Mesodermal cell (in vitro differentiated cells): ENCODE measurements around the gene CDC14B.

Experiments
- H3K27ac ChIP-seq: 2 replicates; pipeline ENCODE4 v1.7.0; 2013; ENCODE audit warnings: mild to moderate bottlenecking, low read depth, low read length, moderate library complexity; ENCODE audit not compliant: severe bottlenecking
- H3K36me3 ChIP-seq: 2 replicates; pipeline ENCODE4 v1.7.1; 2013; ENCODE audit warnings: mild to moderate bottlenecking, low read length, moderate library complexity; ENCODE audit not compliant: control insufficient read depth, insufficient read depth
- H3K4me1 ChIP-seq: one replicate; pipeline ENCODE4 v1.7.1; 2013; ENCODE audit warnings: mild to moderate bottlenecking, low read length; ENCODE audit not compliant: insufficient read depth, control insufficient read depth, poor library complexity, severe bottlenecking
- H3K4me3 ChIP-seq: 2 replicates; pipeline ENCODE4 v1.7.0; 2013; ENCODE audit warnings: low read length, control low read depth, mild to moderate bottlenecking; ENCODE audit not compliant: insufficient read depth, poor library complexity, severe bottlenecking; ENCODE audit errors: extremely low read depth
- H3K9me3 ChIP-seq: 2 replicates; pipeline ENCODE4 v1.7.1; 2013; ENCODE audit warnings: mild to moderate bottlenecking, low read length, moderate library complexity; ENCODE audit not compliant: control insufficient read depth
- WGBS, 2 experiments: methylation state at CpG; one replicate each; pipeline ENCODE4 v1.1.5; 2013; ENCODE audit warnings: missing lambda C conversion rate in 2 of 2; ENCODE audit not compliant: insufficient coverage in 2 of 2; 5-methylcytosine and 5-hydroxymethylcytosine counted together

Gene CDC14B

DNA sequence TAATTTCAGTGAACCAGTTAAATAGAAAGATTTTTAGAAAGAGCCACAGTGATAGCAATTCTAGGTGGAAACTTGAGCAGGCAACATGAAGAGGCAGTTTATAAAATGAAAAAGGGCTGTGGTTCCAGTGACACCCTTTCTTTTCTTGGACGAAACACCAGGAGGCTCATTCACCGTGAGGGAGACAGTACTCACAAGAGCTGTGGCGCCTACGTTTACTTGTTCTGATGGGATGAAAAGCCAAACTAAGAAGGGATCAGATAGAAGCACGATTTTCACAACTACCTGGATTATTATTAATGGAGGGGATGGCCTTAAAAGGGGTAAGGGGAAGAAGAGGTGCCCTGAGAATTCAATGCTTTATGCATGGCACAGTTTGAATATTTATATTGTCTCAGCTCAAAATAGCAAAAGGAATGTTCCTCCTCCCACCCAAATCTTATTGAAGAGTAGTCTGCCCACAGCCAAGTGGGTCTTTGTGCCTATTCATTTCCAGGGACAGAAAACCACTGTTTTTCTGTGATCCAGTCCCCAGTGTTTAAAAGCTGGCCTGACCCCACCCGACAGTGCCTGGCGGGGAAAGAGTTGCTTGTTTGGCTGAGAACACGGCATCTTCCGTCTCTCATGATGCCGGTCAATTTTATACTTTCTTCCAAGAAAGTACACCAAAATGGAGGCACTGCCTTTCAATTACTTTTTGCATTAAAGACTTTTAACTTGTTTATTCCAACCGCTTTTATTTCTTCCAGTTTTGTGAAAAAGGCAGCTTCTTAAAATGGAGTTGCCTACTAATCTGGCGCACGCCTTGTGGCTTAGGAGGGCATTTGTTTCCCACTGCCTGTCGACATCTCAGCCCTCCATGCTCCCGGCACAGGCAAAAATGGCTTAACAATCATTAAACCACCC, 117.8 kb downstream of the CDC14B start:
- no peak overlapping the region for H3K4me3 ChIP-seq
- 93 to 96% methylated on average over 8 to 11 of the region's 15 CpGs for WGBS, 2 experiments

DNA sequence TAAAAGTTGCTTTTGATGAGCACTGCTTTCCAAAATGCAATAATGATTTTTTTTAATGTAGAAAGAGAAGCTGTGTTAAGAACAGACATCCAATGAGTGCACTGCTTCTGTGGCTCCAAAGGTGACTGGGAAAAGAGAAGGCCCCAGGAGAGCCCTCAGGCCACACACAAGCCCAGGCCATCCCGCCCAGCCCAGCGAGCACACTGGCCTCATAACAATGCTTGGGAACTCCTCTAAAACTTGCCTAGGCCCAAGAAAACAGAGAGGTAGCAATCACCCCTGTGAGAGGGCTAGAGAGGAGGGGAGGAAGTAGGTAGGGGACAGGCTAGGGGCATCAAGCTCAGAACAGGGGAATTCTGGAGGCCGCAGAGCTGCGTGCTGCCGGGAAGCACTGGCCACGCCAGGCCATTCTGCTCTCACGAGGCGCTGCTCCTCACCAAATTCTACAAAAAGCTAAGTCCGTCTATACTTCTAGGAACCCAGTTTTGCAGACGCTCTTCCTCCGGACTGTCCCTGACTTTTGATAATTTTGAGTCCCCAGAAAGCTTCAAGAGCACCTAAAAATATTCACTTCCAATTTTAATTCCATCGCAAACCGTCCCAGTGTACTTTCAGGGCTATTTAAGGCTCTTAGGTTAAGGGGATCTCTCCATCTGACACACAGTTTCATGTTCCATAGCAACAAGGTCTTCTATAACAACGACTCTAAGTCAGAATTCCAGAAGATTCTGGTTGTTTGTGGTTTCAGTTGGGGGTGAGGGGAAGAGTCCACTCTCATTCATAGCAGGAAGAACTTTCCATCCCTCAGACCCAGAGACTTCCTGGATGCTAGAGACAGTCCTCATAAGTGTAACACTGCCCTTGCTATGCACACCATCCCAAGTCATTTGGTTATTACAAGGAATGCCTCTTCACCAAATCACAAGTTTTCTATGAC, 118.7 kb downstream of the CDC14B start:
- Histone ChIP-seq H3K27ac (no peak overlapping the region), H3K9me3 (no peaks in the 10 kb centered on the region), H3K4me1 (peaks cover 7% of the 10 kb centered on the region), H3K36me3 (peaks cover 8% of the 10 kb centered on the region), H3K4me3 (no peak overlapping the region)
- WGBS, 2 experiments = 92 to 98% methylated on average over 8 to 10 of the region's 14 CpGs

More for the DNA sequence above, 117.8 kb downstream of the CDC14B start:
- H3K27ac ChIP-seq = no peak overlapping the region
- no peaks in the 10 kb centered on the region for H3K9me3 ChIP-seq
- peaks cover 13% of the 10 kb centered on the region for H3K36me3 ChIP-seq
- H3K4me1 ChIP-seq = peaks cover 7% of the 10 kb centered on the region

DNA sequence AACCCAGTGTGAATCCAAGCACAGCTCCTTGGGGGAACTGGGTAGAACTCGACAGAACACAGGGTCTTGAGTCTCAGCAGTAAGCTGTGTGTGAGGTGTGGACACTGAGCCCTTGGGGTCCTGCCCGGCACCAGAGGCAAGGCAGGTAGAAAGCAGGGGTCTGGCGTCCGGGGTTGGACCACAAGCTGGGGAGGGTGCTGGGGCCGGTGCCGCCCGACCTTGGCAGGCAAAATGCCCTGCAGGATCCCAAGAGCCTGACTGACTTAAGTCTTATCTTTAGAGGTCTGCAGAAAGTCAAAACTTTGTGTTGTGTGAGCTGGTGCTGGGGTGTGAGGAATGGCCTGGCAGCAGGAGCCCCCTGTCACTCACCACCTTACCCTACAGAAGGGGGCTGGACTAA, 120.4 kb downstream of the CDC14B start:
- Histone ChIP-seq H3K4me1 (peaks cover 7% of the 10 kb centered on the region), H3K9me3 (no peaks in the 10 kb centered on the region), H3K36me3 (peaks cover 16% of the 10 kb centered on the region), H3K4me3 (no peak overlapping the region), H3K27ac (no peak overlapping the region)
- WGBS, 2 experiments = 89 to 99% methylated on average over 2 to 7 of the region's 7 CpGs

DNA sequence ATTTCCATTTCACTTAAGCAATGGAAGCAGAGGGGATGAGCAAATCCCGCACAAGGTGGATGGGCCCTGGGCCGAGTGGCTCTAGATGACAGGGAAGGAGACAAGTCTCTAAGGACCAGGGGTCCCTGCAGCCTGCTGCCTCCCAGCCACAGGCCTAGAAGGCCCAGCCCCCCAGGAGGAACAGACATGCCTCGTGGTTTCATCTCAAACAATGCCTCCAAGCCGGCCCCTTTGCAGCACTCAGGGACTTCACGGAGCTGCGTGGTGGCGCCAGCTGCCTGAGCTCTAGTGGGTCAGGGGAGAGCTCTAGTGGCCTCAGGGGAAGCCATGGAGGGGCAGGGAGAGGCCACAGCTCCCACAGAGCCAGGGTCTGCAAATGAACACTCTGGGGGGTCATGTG, 120.8 kb downstream of the CDC14B start:
- Histone ChIP-seq H3K4me1 (peaks cover 7% of the 10 kb centered on the region), H3K27ac (no peak overlapping the region), H3K9me3 (no peaks in the 10 kb centered on the region), H3K4me3 (no peak overlapping the region), H3K36me3 (peaks cover 17% of the 10 kb centered on the region)
- WGBS, 2 experiments = 71 to 79% methylated on average over 5 to 7 of the region's 7 CpGs

DNA sequence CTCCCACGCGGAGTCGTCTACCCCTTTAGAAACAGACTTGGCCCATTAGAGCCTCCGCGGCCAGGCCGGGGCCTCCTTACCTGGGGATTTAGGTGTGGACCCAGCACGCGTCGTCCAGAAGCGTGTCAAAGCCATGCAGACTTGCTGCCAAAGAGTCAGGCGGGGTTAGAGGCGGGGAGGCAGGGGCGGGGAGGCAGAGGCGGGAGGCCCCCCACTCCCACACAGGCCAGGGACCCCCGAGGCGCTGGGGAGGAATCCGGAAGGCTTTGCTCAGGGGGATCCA, 122.6 kb downstream of the CDC14B start:
- H3K4me3 ChIP-seq = no peak overlapping the region
- 93 to 100% methylated on average over 12 of the region's 17 CpGs for WGBS, 2 experiments

DNA sequence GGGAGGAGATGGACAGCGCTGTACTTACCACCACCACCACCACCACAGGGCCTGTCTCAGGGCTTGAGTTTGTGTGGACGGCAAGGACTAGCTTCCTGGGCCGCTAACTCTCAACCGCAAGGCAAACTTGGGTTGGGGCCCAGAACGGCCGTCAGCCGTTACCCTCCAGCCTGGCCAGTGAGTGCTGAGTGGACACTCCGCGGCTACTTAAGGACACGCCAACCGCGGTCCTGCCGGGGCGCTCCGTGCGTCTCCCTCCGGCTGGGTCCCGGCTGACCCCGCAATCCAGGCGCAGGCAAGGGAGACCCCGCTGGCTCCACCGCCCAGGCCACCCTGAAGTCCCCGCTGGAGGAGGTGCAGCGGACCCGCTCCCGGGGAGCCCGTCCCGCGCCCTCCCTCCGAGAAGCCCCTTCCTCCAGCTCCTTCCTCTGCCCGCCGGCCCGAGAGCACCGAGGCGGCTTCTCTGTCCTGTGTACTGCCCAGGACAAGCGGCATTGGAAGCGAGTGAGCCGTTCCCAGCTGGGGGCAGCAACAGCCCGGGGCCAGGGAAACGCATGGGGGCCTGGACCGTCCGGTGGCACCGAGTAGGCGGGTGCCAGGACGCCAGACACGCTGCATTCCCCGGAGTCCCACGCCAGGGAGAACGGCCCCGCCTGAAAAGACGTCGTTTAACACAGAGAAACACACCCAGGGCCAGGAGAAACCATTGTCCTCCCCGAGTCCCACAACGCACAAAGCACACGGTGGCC, 123.1 kb downstream of the CDC14B start:
- H3K36me3 ChIP-seq = peaks cover 35% of the 10 kb centered on the region
- peaks cover 11% of the 10 kb centered on the region for H3K4me1 ChIP-seq
- H3K4me3 ChIP-seq = no peak overlapping the region
- H3K27ac ChIP-seq = no peak overlapping the region
- H3K9me3 ChIP-seq = no peaks in the 10 kb centered on the region
- 93 to 98% methylated on average over 41 to 42 of the region's 55 CpGs for WGBS, 2 experiments

More for the DNA sequence above, 122.6 kb downstream of the CDC14B start:
- Histone ChIP-seq H3K36me3 (peaks cover 30% of the 10 kb centered on the region), H3K9me3 (no peaks in the 10 kb centered on the region), H3K27ac (no peak overlapping the region), H3K4me1 (peaks cover 7% of the 10 kb centered on the region)

DNA sequence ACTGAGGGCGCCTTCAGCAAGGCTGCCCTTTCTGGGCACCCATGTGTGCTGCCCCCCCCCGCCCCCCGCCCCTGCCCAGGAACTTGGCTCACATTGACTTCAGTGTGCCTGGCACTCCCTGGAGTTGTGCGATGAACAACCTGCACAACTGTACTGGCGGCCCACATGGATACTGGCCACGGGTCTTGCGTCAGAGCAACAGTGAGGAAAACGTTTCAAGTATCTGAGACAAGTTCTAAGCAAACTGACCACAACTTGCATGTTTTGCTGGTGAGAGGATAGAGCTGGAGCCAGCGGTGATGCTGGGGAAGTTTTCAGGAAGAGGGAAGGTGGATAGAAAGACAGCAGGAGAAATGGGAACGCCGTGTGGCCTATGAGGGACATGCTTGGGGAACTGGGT, 124.3 kb downstream of the CDC14B start:
- Histone ChIP-seq H3K4me3 (no peak overlapping the region), H3K4me1 (peaks cover 13% of the 10 kb centered on the region), H3K36me3 (peaks cover 47% of the 10 kb centered on the region), H3K27ac (no peak overlapping the region), H3K9me3 (no peaks in the 10 kb centered on the region)
- WGBS, 2 experiments = 90 to 94% methylated on average over 8 to 9 of the region's 11 CpGs

DNA sequence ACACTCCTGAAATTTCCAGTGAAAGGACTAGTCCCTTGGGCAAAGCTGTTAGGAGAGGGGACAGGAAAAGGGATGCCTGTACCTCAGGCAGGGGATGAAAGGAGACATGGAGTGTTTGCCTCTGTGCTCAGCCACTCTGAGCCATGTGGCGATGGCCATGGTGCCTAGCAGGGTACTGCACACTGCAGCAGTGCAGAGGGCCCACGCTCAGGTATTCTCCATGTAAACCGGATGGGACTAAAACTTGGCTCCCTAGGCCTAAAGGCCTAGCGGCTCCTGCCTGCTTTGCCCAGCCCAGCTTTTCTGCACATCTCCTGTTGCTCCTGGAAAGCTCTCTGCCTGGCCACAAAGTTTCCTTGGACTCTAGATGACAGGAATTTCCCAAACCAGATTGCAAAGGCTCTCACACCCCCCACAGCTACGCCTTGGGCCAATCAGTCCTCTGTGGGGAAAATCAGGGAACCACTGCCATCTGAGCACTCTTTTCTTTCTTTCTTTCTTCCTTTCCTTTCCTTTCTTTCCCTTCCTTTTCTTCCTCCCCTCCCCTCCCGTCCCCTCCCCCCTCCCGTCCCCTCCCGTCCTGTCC, 125.3 kb downstream of the CDC14B start:
- no peak overlapping the region for H3K4me3 ChIP-seq
- 89 to 93% methylated on average over 5 of the region's 8 CpGs for WGBS, 2 experiments
- H3K4me1 ChIP-seq = peaks cover 13% of the 10 kb centered on the region
- H3K9me3 ChIP-seq = no peaks in the 10 kb centered on the region
- peaks cover 55% of the 10 kb centered on the region for H3K36me3 ChIP-seq
- H3K27ac ChIP-seq = peak overlapping the region; percentile 16

DNA sequence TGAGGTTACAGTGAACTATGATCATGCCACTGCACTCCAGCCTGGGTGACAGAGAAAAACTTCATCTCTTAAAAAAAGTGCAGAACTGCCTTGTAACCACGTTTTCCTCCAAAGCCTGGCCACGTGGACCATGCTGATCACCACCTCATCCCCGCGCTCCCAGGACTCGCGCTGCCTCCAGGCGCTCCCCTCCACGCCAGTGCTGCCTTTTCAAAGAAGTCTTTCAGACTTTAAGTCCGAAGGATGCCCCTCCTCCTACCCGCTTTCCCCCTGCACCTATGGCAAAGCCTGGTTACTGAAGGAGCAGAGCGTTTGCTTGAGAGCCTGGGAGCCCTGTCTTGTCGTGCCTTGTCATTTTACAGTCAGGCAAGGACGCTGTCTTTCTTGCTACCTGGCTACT, 125.9 kb downstream of the CDC14B start:
- WGBS, 2 experiments = 93 to 94% methylated on average over 11 to 13 of the region's 13 CpGs
- H3K4me3 ChIP-seq = no peak overlapping the region
- H3K27ac ChIP-seq = peak overlapping the region; percentile 16
- H3K9me3 ChIP-seq = no peaks in the 10 kb centered on the region
- H3K36me3 ChIP-seq = peaks cover 59% of the 10 kb centered on the region
- peaks cover 13% of the 10 kb centered on the region for H3K4me1 ChIP-seq

DNA sequence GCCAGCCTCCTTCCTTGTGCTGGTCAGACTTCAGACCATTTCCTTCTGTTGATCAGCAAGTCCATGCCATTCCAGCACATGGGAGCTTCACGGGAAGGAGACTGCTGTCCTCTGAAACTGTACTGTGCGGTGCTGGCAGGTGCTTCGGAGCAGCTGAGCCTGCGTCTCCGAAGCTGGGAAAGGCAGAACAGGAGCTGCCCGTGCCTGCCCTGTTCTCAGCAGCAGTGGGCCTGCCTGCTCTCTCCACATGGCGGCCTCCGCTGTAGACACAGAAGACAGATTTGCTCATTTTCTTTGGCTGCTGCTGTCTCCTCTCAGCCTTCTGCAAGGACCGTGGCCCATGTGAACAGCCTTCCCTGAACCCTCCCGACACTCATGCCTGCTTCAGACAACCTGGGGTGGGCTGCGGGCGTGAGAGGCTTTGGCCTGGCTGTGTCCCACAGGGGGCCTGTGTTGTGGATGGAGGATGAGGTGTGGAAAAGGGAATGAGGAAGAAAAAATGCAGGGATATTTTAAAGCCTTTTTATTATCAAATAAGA, 126.6 kb downstream of the CDC14B start:
- H3K4me3 ChIP-seq = no peak overlapping the region
- peak overlapping the region; percentile 36 for H3K27ac ChIP-seq
- WGBS, 2 experiments = 91 to 96% methylated on average over 9 to 10 of the region's 12 CpGs
- peaks cover 66% of the 10 kb centered on the region for H3K36me3 ChIP-seq
- H3K4me1 ChIP-seq = peaks cover 13% of the 10 kb centered on the region
- no peaks in the 10 kb centered on the region for H3K9me3 ChIP-seq
